ENCODE data around the gene PDXK.

Gene PDXK

GRCh38 chr21:43808832-43809251 is 89.9 kb downstream of the PDXK start:
- DNase-seq: no peak

GRCh38 chr21:43809346-43809799 is 90.4 kb downstream of the PDXK start:
- no peak for DNase-seq

GRCh38 chr21:43809853-43810504 is 91.0 kb downstream of the PDXK start:
- DNase-seq: no peak

- peak; percentile 14 for DNase-seq
Measured at GRCh38 chr21:43810505-43811261, 91.8 kb downstream of the PDXK start.

- no peak for DNase-seq
Measured at GRCh38 chr21:43811262-43812105, 92.6 kb downstream of the PDXK start.
